ENCODE results near the gene CSNK1A1.

GRCh38 chr5:149561848-149562247 is 10.6 kb upstream of the CSNK1A1 start:
- TF ChIP-seq TAF1 (IDR thresholded peaks at IDR 0.05; ENCODE audit: borderline replicate concordance, insufficient read depth, low read length) (peak; percentile 68; the same call in 1 of the 2 replicates), POLR2AphosphoS5 (IDR thresholded peaks at IDR 0.05; ENCODE audit: low read depth, low read length) (peak; percentile 43; the same call in 1 of the 2 replicates), SIN3A (IDR thresholded peaks at IDR 0.05; ENCODE audit: borderline replicate concordance, insufficient read depth, low read length) (peak; percentile 6; the same call in 1 of the 2 replicates)

Measured in PFSK-1 (cell line).